ENCODE data around the gene SMARCE1. TPM values are rescaled to one million over a fixed set of nuclear protein-coding genes. Genes with fewer than 3 reads are reported as not detected.
A peak's percentile ranks its signal among the peaks of the same experiment; 100 is the strongest.

Gene SMARCE1
- total RNA-seq, 2 experiments from 2014 or later: 96.7 to 102 TPM

DNA sequence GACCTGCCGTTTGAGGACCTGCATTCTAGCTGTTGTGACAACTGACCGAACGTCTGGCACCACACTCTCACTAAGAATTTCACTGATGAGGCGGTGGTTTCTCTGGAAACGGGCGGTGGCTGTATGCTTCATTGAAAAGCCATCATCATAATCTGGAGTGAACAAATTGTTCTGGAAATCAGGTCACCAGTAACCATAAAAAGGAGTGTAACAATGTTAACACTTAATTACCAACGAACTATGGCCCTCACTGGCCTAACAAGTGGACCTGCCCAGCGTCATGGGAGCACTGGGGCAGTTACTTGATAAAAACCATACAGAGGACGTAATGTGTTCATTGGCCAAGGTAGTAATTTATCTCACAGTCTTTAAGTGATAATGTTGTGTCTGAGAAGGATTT, 15.4 kb downstream of the SMARCE1 start:
- no peak for DNase-seq
- H3K4me1 Mint-ChIP-seq: peaks cover 12% of the 10 kb centered on the region
- ChIA-PET POLR2A (interaction anchor here (2.8 kb wide), 1 partner anchor 14 kb away, joined by 22 read pairs; the partner anchor contains the start of gene SMARCE1), CTCF (interaction anchor here (0.9 kb wide), 1 partner anchor 12 kb away, joined by 3 read pairs; no protein-coding TSS in a partner anchor)
- peaks cover 76% of the 10 kb centered on the region for H3K36me3 Mint-ChIP-seq (ENCODE audit: low read depth)
- no peaks in the 10 kb centered on the region for H3K27me3 Mint-ChIP-seq
- H3K4me3 Mint-ChIP-seq: no peak overlapping the region
- H3K27ac Mint-ChIP-seq: no peak overlapping the region
- no peaks in the 10 kb centered on the region for H3K9me3 Mint-ChIP-seq

GRCh38 chr17:40629842-40630241, 17.8 kb downstream of the SMARCE1 start:
- Mint-ChIP-seq H3K27me3 (no peaks in the 10 kb centered on the region), H3K36me3 (ENCODE audit: low read depth) (peaks cover 71% of the 10 kb centered on the region), H3K27ac (no peak overlapping the region), H3K9me3 (no peaks in the 10 kb centered on the region), H3K4me1 (peaks cover 22% of the 10 kb centered on the region), H3K4me3 (no peak overlapping the region)
- POLR2A ChIA-PET: interaction anchor here (1.1 to 6.4 kb wide), 3 partner anchors 8 to 98 kb away, joined by 3 to 55 read pairs (median 4); partner anchors contain the start of gene SMARCE1
- no peak for DNase-seq
- CTCF ChIA-PET: interaction anchor here (0.8 to 1.5 kb wide), 2 partner anchors 10 kb away, joined by 4 to 8 read pairs; no protein-coding TSS in a partner anchor

DNA sequence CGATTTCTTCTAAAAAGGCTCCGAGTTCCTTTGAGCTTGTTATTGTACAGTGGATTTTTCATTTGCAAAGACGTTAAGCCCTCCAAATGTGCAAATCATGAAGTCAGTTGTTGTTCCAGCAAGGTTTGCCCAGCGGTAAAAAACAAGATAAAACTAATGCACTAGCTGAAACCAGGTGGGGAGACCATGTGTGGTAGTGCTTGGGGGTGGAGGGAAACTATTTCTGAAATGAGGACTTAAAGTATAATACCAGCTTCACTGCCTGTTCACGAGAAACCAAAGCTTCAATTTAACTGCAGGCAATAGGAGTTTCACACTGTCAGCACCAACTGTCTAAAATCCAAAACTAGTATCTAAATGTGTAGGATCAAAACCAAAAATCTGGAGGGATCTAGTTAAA, 22.3 kb downstream of the SMARCE1 start:
- H3K9me3 Mint-ChIP-seq: no peaks in the 10 kb centered on the region
- no peak overlapping the region for H3K4me3 Mint-ChIP-seq
- peaks cover 37% of the 10 kb centered on the region for H3K36me3 Mint-ChIP-seq (ENCODE audit: low read depth)
- DNase-seq: no peak
- H3K4me1 Mint-ChIP-seq: peaks cover 54% of the 10 kb centered on the region
- POLR2A ChIA-PET: interaction anchor here (0.9 to 6.4 kb wide), 7 partner anchors 9 to 65 kb away, joined by 3 to 55 read pairs (median 4); partner anchors contain the start of gene SMARCE1
- H3K27ac Mint-ChIP-seq: no peak overlapping the region
- H3K27me3 Mint-ChIP-seq: no peaks in the 10 kb centered on the region
- CTCF ChIA-PET: interaction anchor here (0.6 to 7.6 kb wide), 8 partner anchors 10 to 103 kb away, joined by 3 to 54 read pairs (median 6); partner anchors contain the start of gene SMARCE1

DNA sequence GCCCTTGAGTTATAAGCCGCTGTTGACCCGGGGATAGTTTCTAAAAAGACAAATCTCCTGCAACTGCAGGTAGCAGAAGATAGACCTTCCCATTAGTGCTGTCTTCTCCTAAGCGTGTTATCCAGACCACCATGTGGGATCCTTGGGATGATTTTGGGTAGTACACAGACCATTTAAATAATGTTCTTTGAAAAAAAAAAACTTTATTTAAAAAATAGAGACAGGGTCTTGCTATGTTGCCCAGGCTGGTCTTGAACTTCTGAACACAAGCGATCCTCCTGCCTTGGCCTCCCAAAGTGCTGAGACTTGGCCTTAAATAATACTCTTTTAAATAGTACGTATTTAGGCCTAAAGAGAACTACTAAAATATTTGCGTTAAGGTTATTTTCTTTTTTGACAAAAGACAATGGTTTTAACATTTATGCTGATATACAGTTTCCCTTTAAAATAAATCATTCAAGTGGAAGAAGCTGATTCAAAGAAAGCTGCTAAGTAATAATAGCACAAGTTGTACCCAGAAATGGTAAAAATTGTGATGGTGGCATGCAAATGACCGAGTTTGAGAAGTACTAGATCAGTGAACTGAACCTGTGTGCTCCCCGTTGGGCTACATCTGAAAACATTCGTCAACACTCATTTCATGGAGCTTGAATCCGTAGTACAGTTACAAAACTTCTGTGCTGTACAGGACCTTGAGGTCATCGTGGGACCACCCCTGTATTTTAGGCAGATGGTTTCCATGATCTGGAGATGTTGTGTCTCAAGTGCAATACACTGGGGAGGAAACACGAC, 24.0 kb downstream of the SMARCE1 start:
- H3K9me3 Mint-ChIP-seq: no peaks in the 10 kb centered on the region
- POLR2A ChIA-PET: interaction anchor here (1.2 to 6.4 kb wide), 3 partner anchors 16 to 23 kb away, joined by 3 to 55 read pairs (median 5); partner anchors contain the start of gene SMARCE1
- no peak for DNase-seq
- peaks cover 60% of the 10 kb centered on the region for H3K4me1 Mint-ChIP-seq
- CTCF ChIA-PET: interaction anchor here (0.6 to 7.6 kb wide), 4 partner anchors 8 to 748 kb away, joined by 3 to 54 read pairs (median 10); partner anchors contain the start of gene SMARCE1
- H3K4me3 Mint-ChIP-seq: no peak overlapping the region
- no peak overlapping the region for H3K27ac Mint-ChIP-seq
- H3K36me3 Mint-ChIP-seq (ENCODE audit: low read depth): peaks cover 22% of the 10 kb centered on the region
- H3K27me3 Mint-ChIP-seq: no peaks in the 10 kb centered on the region

DNA sequence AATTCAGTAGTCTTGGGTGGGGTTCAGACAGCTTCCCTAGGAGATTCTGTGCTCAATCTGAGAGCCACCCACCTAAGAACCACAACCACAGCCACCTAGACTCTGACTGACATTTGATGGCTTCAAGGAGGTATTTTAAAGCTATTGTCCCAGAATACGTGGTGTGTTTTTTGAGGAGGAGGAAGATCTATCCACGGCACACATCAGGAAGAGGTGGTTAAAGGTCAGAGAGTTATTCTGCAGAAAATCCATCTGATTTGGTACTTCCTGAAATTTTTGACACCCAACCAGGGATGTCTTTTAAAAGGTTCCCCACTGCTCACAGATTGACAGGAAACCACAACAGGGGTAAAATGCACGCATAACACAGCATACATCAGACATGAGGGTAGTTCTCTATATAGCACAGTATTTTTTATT, 25.1 kb downstream of the SMARCE1 start:
- H3K4me3 Mint-ChIP-seq: peak overlapping the region; percentile 18
- no peak for DNase-seq
- peaks cover 60% of the 10 kb centered on the region for H3K4me1 Mint-ChIP-seq
- peaks cover 14% of the 10 kb centered on the region for H3K36me3 Mint-ChIP-seq (ENCODE audit: low read depth)
- CTCF ChIA-PET: interaction anchor here (1.3 to 7.6 kb wide), 2 partner anchors 60 to 74 kb away, joined by 3 to 54 read pairs; no protein-coding TSS in a partner anchor
- no peaks in the 10 kb centered on the region for H3K27me3 Mint-ChIP-seq
- H3K9me3 Mint-ChIP-seq: no peaks in the 10 kb centered on the region
- peak overlapping the region; percentile 17 for H3K27ac Mint-ChIP-seq
- POLR2A ChIA-PET: interaction anchor here (1.1 to 4.2 kb wide), 4 partner anchors 17 to 61 kb away, joined by 4 to 31 read pairs (median 10); partner anchors contain the start of gene SMARCE1

DNA sequence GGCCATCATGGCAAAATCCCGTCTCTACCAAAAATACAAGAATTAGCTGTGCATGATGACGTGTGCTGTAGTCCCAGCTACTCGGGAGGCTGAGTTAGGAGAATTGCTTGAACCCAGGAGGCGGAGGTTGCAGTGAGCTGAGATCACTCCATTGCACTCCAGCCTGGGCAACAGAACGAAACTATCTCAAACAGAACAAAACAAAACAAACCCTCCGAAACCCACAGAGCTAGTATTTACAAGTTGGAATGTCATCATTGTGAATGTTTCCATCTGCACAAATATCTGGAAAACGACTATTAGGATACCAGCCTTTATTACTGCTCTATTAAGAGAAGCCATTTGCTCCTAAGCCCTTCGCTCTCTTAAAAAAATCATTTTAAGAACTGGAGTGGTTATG, 26.0 kb downstream of the SMARCE1 start:
- H3K36me3 Mint-ChIP-seq (ENCODE audit: low read depth): peaks cover 4% of the 10 kb centered on the region
- H3K27me3 Mint-ChIP-seq: peaks cover 3% of the 10 kb centered on the region
- no peak overlapping the region for H3K27ac Mint-ChIP-seq
- H3K9me3 Mint-ChIP-seq: no peaks in the 10 kb centered on the region
- ChIA-PET CTCF (interaction anchor here (1.2 to 7.6 kb wide), 4 partner anchors 26 to 73 kb away, joined by 3 to 54 read pairs (median 3); partner anchors contain the start of gene SMARCE1), POLR2A (interaction anchor here (0.9 to 4.2 kb wide), 4 partner anchors 8 to 60 kb away, joined by 3 to 31 read pairs (median 10); partner anchors contain the start of gene SMARCE1)
- H3K4me1 Mint-ChIP-seq: peaks cover 59% of the 10 kb centered on the region
- DNase-seq: no peak
- H3K4me3 Mint-ChIP-seq: no peak overlapping the region

DNA sequence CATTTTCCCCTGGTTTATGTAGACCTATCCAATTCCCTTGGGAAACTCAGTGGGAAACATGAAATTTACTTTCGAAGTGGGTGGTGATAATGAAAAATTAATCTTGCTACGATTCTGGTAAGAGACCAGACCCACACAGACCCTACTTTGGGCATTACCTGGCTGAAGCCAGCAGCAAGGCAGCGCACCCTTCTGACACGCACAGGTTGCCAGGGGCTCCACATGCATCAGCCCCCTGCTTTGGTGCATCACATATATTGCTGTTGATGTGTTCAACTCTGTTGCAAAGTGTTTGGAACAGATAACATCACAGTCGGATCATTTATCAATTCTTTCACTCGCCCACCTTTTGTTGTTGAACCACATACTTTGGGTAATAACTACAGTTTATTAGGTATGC, 26.6 kb downstream of the SMARCE1 start:
- no peak for DNase-seq
- POLR2A ChIA-PET: interaction anchor here (0.9 to 4.2 kb wide), 7 partner anchors 8 to 60 kb away, joined by 3 to 31 read pairs (median 5); partner anchors contain the start of genes CCR7 and SMARCE1

DNA sequence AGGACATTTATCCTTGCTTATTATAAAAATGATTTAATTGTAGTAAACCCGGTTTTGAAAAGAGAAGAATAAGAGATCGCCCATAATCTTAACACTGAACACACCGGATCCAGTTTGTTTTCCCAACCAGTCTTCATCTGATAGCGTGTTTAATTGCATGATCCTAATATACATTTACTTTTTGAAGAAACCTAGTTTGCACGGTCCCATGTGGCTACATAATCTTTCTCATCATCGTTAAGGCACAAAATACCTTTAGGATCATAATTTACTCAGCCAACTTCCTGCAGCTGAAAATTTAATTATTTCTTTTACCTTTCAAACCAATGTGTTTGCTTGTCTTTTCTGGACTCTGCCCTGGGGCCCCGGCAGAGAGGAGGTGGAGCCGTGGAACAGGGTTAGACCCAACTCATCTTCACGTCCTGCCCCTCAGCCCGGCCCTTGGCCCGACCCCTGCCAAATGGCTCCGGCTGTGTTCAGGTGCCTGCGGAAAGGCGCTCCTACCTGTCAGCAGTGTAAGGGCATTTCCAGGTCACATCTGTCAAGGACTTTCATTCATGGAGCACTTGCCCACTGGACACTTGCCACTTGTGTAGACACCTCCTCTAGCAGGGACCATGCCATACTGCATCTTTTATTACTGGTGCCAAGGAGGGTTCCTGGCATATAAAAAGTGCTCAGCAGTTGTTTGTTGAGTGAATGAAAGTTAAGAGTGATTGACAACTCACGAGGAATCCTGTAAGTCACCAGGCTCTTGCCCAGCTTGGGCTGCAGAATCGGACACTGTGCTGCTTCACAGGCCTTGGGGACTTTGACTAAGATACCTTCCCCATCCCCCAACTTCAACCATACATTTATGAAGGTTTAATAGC, 28.6 kb downstream of the SMARCE1 start:
- Mint-ChIP-seq H3K4me3 (peak overlapping the region; percentile 61), H3K36me3 (ENCODE audit: low read depth) (no peaks in the 10 kb centered on the region), H3K4me1 (peaks cover 60% of the 10 kb centered on the region), H3K9me3 (no peaks in the 10 kb centered on the region), H3K27me3 (peaks cover 3% of the 10 kb centered on the region), H3K27ac (no peak overlapping the region)
- ChIA-PET POLR2A (interaction anchor here (0.8 to 4.2 kb wide), 5 partner anchors 15 to 58 kb away, joined by 3 to 31 read pairs (median 15); partner anchors contain the start of genes CCR7 and SMARCE1), CTCF (interaction anchor here (0.6 to 7.6 kb wide), 17 partner anchors 9 to 201 kb away, joined by 3 to 54 read pairs (median 4); partner anchors contain the start of gene TOP2A)
- DNase-seq: no peak

More for the DNA sequence above, 26.6 kb downstream of the SMARCE1 start:
- no peak overlapping the region for H3K4me3 Mint-ChIP-seq
- no peak overlapping the region for H3K27ac Mint-ChIP-seq
- CTCF ChIA-PET: interaction anchor here (1.1 to 7.6 kb wide), 9 partner anchors 10 to 73 kb away, joined by 3 to 54 read pairs (median 3); partner anchors contain the start of gene SMARCE1
- peaks cover 3% of the 10 kb centered on the region for H3K27me3 Mint-ChIP-seq
- H3K36me3 Mint-ChIP-seq (ENCODE audit: low read depth): peaks cover 2% of the 10 kb centered on the region
- no peaks in the 10 kb centered on the region for H3K9me3 Mint-ChIP-seq
- peaks cover 59% of the 10 kb centered on the region for H3K4me1 Mint-ChIP-seq

- H3K4me1 Mint-ChIP-seq: peaks cover 63% of the 10 kb centered on the region
- DNase-seq: no peak
- ChIA-PET CTCF (no interaction called here), POLR2A (interaction anchor here (1.0 kb wide), 1 partner anchor 13 kb away, joined by 3 read pairs; no protein-coding TSS in a partner anchor)
- no peak overlapping the region for H3K4me3 Mint-ChIP-seq
- no peaks in the 10 kb centered on the region for H3K36me3 Mint-ChIP-seq (ENCODE audit: low read depth)
- no peak overlapping the region for H3K27ac Mint-ChIP-seq
- no peaks in the 10 kb centered on the region for H3K9me3 Mint-ChIP-seq
- H3K27me3 Mint-ChIP-seq: peaks cover 3% of the 10 kb centered on the region
Observed at GRCh38 chr17:40617678-40618240, 29.9 kb downstream of the SMARCE1 start.

GRCh38 chr17:40616592-40616991, 31.0 kb downstream of the SMARCE1 start:
- H3K4me1 Mint-ChIP-seq: peaks cover 62% of the 10 kb centered on the region
- no peaks in the 10 kb centered on the region for H3K36me3 Mint-ChIP-seq (ENCODE audit: low read depth)
- ChIA-PET CTCF (no interaction called here), POLR2A (interaction anchor here (1.0 kb wide), 1 partner anchor 12 kb away, joined by 3 read pairs; no protein-coding TSS in a partner anchor)
- no peaks in the 10 kb centered on the region for H3K9me3 Mint-ChIP-seq
- H3K27ac Mint-ChIP-seq: no peak overlapping the region
- peaks cover 3% of the 10 kb centered on the region for H3K27me3 Mint-ChIP-seq
- no peak for DNase-seq
- no peak overlapping the region for H3K4me3 Mint-ChIP-seq

GRCh38 chr17:40615841-40616476, 31.7 kb downstream of the SMARCE1 start:
- CTCF ChIA-PET: interaction anchor here (0.7 to 2.8 kb wide), 8 partner anchors 8 to 170 kb away, joined by 3 to 24 read pairs (median 4); partner anchors contain the start of gene SMARCE1
- POLR2A ChIA-PET: interaction anchor here (1.3 to 2.5 kb wide), 6 partner anchors 9 to 56 kb away, joined by 4 to 11 read pairs (median 9); partner anchors contain the start of gene SMARCE1
- Mint-ChIP-seq H3K4me1 (peaks cover 61% of the 10 kb centered on the region), H3K9me3 (no peaks in the 10 kb centered on the region), H3K27me3 (peaks cover 3% of the 10 kb centered on the region), H3K36me3 (ENCODE audit: low read depth) (no peaks in the 10 kb centered on the region), H3K4me3 (no peak overlapping the region), H3K27ac (no peak overlapping the region)
- no peak for DNase-seq
